Measurements from ENCODE around the gene S100A9.

S100A9 gene

DNA sequence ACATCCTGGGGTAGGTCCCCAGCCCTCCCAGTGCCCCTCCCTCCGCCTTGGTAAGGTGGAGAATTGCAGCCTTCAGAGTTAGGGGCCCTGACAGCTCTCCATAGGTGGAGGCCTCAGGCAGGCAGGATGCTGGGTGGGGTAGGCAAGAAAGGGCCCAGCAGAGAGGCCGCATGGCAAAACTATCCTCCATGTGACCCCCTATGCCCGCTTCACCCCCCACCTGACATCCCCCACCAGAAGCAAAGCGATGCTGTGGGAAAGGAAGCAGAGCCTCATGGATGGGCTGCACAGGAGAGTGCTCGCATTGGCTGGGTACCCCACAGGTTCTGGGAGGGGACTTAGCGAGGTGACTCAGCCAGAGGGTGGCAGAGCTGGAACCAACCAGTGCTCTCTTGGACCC is 1.6 kb downstream of the S100A9 start:
- no peak for ATAC-seq
- TF ChIP-seq PPARA (CRISPR knock-in tag; IDR thresholded peaks at IDR 0.05; ENCODE audit: borderline replicate concordance), result no peak
- TF ChIP-seq TOX (CRISPR knock-in tag; IDR thresholded peaks at IDR 0.05; ENCODE audit: borderline replicate concordance), result no peak
- no peak for TF ChIP-seq ZFP3 (CRISPR knock-in tag; IDR thresholded peaks at IDR 0.05)
- TF ChIP-seq ARNTL (CRISPR knock-in tag; IDR thresholded peaks at IDR 0.05; ENCODE audit: borderline replicate concordance, low read depth), result no peak
- TF ChIP-seq TSHZ2 (CRISPR knock-in tag; IDR thresholded peaks at IDR 0.05), result no peak
- no peak for TF ChIP-seq ZNF70 (CRISPR knock-in tag; IDR thresholded peaks at IDR 0.05)
- no peak for TF ChIP-seq TCF4 (CRISPR knock-in tag; IDR thresholded peaks at IDR 0.05; ENCODE audit: borderline replicate concordance)

GRCh38 chr1:153360190-153360589 is 2.5 kb downstream of the S100A9 start:
- no peak for ATAC-seq

DNA sequence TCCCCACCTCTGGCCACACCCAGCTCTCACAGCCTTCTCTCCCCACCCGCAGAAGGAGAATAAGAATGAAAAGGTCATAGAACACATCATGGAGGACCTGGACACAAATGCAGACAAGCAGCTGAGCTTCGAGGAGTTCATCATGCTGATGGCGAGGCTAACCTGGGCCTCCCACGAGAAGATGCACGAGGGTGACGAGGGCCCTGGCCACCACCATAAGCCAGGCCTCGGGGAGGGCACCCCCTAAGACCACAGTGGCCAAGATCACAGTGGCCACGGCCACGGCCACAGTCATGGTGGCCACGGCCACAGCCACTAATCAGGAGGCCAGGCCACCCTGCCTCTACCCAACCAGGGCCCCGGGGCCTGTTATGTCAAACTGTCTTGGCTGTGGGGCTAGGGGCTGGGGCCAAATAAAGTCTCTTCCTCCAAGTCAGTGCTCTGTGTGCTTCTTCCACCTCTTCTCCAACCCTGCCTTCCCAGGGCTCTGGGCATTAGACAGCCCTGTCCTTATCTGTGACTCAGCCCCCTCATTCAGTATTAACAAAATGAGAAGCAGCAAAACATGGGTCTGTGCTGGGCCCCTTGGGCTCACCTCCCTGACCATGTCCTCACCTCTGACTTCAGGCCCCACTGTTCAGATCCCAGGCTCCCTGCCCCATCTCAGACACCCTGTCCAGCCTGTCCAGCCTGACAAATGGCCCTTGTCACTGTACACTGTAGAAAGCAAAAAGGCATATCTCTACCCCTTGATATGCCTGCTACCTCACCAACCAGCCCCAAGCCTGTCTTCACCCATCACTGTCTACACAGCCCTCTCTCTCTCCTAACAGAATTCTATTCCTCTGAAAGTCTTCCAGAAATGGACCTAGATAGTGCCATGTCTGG is 3.2 kb downstream of the S100A9 start:
- TF ChIP-seq PPARA (CRISPR knock-in tag; IDR thresholded peaks at IDR 0.05; ENCODE audit: borderline replicate concordance) (no peak), PATZ1 (CRISPR knock-in tag; IDR thresholded peaks at IDR 0.05; ENCODE audit: borderline replicate concordance) (no peak), GLIS3 (CRISPR knock-in tag; IDR thresholded peaks at IDR 0.05) (no peak)
- ATAC-seq, result no peak

More at GRCh38 chr1:153360190-153360589, 2.5 kb downstream of the S100A9 start:
- TF ChIP-seq PATZ1 (CRISPR knock-in tag; IDR thresholded peaks at IDR 0.05; ENCODE audit: borderline replicate concordance), result no peak
- TF ChIP-seq RARB (CRISPR knock-in tag; IDR thresholded peaks at IDR 0.05), result no peak
- TF ChIP-seq ESRRG (CRISPR knock-in tag; IDR thresholded peaks at IDR 0.05), result no peak
- TF ChIP-seq PPARA (CRISPR knock-in tag; IDR thresholded peaks at IDR 0.05; ENCODE audit: borderline replicate concordance), result no peak
- TF ChIP-seq SNAI2 (CRISPR knock-in tag; IDR thresholded peaks at IDR 0.05), result no peak
- no peak for TF ChIP-seq GLIS3 (CRISPR knock-in tag; IDR thresholded peaks at IDR 0.05)

DNA sequence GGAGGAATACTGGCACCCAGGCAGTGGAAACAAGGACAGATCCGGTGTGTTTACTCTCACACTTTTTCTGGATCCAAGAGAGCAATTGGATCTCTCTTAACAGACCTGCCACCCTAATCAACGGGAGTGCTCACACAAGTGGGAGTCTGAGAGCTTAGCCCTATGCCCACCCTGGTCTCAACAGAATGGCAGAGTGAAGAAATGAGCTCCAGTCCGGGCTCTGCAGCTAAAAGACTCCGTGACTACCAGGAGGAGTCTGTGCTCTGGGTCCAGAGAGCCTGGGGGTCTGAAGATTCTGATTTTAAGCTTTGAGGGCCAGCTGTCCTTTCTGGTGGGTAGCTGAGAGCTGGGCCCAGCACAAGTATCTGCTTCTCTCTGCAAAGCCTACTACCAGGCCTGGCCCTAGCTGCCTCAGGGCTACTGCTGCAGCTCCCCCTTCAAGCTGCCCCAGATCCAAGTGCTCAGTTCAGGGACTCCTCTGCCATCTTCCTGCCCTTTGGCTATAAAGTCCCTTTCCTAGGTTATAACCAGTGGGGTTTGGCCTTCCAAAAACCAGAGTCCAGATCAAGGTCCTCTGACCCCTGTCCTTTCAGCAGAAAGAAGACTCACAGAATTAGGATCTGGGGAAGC is 3.9 kb downstream of the S100A9 start:
- no peak for TF ChIP-seq ESRRG (CRISPR knock-in tag; IDR thresholded peaks at IDR 0.05)
- TF ChIP-seq ARNTL (CRISPR knock-in tag; IDR thresholded peaks at IDR 0.05; ENCODE audit: borderline replicate concordance, low read depth), result no peak
- TF ChIP-seq ZFP3 (CRISPR knock-in tag; IDR thresholded peaks at IDR 0.05), result no peak
- no peak for TF ChIP-seq ZNF70 (CRISPR knock-in tag; IDR thresholded peaks at IDR 0.05)
- TF ChIP-seq CSRNP3 (CRISPR knock-in tag; IDR thresholded peaks at IDR 0.05), result no peak
- no peak for ATAC-seq

DNA sequence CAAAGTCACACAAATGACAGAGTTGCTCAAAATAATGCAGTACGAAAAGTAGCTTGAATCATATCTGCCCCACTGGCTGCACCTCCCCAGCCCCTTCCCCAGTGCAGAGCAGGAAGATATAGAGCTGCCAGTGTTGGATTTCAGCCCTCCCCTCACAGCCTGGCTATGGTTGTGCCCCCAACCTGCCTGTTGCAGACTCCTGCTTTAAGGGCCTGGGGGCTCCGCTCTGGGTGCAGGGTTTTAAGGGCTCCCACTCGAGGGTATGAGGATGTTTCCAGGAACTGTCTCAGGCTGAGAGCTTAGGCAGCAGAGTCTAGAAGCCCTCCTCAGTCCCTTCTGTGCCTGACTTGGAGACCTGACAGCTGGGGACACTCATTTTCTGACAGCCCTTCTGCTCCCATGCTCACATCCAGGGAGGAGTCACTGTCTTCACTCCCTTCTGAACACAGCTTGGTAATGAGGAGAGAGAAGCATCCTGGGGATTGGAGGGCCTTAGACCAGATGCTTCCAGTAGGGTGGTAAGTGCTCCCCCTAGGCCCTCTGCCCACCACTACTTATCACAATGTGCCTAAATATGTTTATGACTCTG is 4.6 kb downstream of the S100A9 start:
- no peak for TF ChIP-seq ESRRG (CRISPR knock-in tag; IDR thresholded peaks at IDR 0.05)
- ATAC-seq, result no peak

Measured in SK-N-SH treated with all-trans-retinoic acid at 6 μM for 48 hours (cell line).